Stimulated activated naive B cell treated with anti-CD40 and anti-IgM and Interleukin-4, amounts not matched to agents 10 μg/mL and 1 μg/mL and 100 μg/mL, for 72 hours (primary cell): Measurements from ENCODE around the gene TMPRSS5.

ENCODE experiments used
- ATAC-seq, 2 donors: fragments of 150-1000 bp; cut with Tn5 transposase; replicated peaks; 2 replicates each; pipeline ENCODE4 v1.10.0; 2021; ENCODE audit warnings: moderate library complexity in 1 of 2
- DNase-seq: peaks from one replicate; pipeline ENCODE4 v3.0.0; 2021
- H3K27ac Mint-ChIP-seq: one replicate; pipeline ENCODE4 v1.8.0; 2022; ENCODE audit warnings: mild to moderate bottlenecking, mixed read lengths
- H3K27me3 Mint-ChIP-seq, 2 donors: one replicate each; pipeline ENCODE4 v1.8.0; 2022; ENCODE audit warnings: mixed read lengths in 2 of 2
- H3K36me3 Mint-ChIP-seq, 2 donors: one replicate each; pipeline ENCODE4 v1.8.0; 2022; ENCODE audit warnings: mixed read lengths in 2 of 2, mild to moderate bottlenecking in 1 of 2
- H3K4me1 Mint-ChIP-seq, 2 donors: one replicate each; pipeline ENCODE4 v1.8.0; 2022; ENCODE audit warnings: mixed read lengths in 2 of 2, mild to moderate bottlenecking in 1 of 2
- H3K4me3 Mint-ChIP-seq, 2 donors: one replicate each; pipeline ENCODE4 v1.8.0; 2022; ENCODE audit warnings: mild to moderate bottlenecking in 2 of 2, mixed read lengths in 2 of 2, moderate library complexity in 1 of 2
- H3K9me3 Mint-ChIP-seq, 2 donors: one replicate each; pipeline ENCODE4 v1.8.0; 2022; ENCODE audit warnings: mixed read lengths in 2 of 2, mild to moderate bottlenecking in 1 of 2

The TMPRSS5 gene

DNA sequence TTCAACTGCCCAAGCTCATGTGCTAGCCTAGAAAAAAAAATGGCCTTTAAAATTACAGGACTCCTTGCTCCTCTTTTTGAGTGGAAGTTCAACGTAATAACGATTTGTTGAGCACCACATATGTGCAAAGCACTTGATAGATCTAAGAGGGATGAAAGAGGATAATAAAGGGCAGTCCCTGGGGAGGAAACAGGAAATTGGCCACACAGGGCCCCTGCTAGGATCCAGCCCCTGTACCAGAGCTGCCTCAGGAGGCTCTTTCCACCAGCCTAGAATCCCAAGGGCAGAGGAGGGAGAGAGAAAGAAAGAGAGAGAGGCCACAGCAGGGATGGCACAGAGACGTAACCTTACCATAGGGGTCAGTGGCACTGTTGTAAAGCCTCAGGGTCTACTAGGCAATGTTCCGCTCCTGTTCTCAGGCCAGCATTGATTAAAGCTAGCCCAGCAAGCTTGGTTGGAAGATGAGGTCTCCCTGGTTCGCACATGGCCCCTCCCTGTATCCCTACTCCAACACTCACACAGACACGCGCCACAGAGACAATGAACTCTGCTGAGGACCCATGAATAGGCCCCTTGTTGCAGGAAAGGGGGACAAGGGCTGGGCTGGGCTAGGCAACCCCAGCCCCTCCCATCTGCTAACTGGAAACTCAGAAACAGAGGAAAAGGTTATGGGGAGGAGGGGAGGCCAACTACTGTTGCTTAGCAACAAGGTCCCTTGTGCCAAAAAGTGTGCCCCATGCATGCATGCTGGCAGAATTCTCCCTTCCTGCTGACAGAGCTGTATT, at the start of gene TMPRSS5:
Gene TMPRSS5, minus strand, starts transcription at position 438 of the 785 bp plus-strand sequence. Its CDS starts 84 bp downstream, at position 354.
- peaks cover 38 to 51% of the 10 kb centered on the region in 2 donors for H3K36me3 Mint-ChIP-seq
- no peak within 1 kb of the TSS for H3K27ac Mint-ChIP-seq
- ATAC-seq (no peak), DNase-seq (no peak)
- H3K4me1 Mint-ChIP-seq = peaks cover 0 to 5% of the 10 kb centered on the region in 2 donors
- no peak within 1 kb of the TSS for H3K4me3 Mint-ChIP-seq
- peaks cover 36 to 44% of the 10 kb centered on the region in 2 donors for H3K9me3 Mint-ChIP-seq
- H3K27me3 Mint-ChIP-seq = no peaks in the 10 kb centered on the region

DNA sequence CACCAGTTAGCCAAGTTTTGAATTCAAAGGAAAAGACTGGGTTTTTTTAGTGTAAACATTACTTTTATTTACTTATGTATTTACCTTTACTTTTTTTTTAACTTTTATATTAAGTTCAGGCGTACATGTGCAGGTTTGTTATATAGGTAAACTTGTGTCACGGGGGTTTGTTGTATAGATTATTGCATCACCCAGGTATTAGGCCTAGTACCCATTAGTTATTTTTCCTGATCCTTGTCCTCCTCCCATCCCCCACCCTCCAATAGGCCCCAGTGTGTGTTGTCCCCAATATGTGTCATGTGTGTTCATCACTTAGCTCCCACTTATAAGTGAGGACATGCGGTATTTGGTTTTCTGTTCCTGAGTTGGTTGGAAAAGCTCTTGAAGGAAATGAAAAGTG, 46.8 kb upstream of the TMPRSS5 start:
- ATAC-seq (no peak), DNase-seq (no peak)
- no peaks in the 10 kb centered on the region for H3K9me3 Mint-ChIP-seq
- no peaks in the 10 kb centered on the region for H3K27me3 Mint-ChIP-seq
- no peaks in the 10 kb centered on the region for H3K4me1 Mint-ChIP-seq
- no peak overlapping the region for H3K4me3 Mint-ChIP-seq
- no peak overlapping the region for H3K27ac Mint-ChIP-seq
- H3K36me3 Mint-ChIP-seq = peaks cover 13 to 19% of the 10 kb centered on the region in 2 donors

DNA sequence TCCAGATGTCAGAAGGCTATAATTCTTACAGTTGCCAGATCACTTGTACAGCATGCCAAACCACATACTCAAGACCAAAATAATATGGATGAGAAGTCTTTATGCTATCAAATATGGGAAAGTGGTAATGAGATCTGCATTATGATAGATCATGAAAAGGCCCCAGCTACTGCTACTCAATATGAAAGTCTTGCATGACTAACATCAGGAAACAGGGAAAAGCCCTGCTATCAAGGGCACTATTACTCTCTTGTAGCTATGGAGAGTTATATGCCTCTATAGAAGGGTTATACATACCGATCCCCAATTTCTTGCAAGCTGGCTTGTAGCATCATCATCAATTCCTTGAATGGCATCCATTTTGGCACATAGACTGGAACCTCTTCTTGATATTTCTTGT, 30.2 kb upstream of the TMPRSS5 start:
- Mint-ChIP-seq H3K36me3 (peaks cover 42 to 64% of the 10 kb centered on the region in 2 donors), H3K4me3 (no peak overlapping the region), H3K27ac (no peak overlapping the region), H3K4me1 (no peaks in the 10 kb centered on the region), H3K27me3 (no peaks in the 10 kb centered on the region), H3K9me3 (no peaks in the 10 kb centered on the region)
- DNase-seq = no peak
- no peak for ATAC-seq

DNA sequence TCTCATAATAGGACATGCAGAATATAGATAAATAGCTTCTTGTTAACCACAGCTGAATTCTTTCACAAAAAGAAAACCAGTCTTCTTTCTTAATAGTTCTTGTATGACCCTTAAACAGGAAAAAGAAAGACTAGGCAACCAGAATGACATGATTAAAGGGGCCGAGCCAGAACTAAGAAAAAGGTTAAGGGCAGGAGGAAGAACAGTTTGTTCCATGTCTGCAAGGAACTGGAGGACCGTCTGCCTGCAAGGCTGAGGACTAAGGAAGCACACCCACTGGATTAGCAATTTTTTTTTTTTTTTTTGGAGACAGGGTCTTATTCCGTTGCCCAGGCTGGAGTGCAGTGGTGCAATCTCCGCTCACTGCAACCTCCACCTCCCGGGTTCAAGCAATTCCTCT, 26.0 kb upstream of the TMPRSS5 start:
- Mint-ChIP-seq H3K9me3 (no peaks in the 10 kb centered on the region), H3K4me3 (no peak overlapping the region), H3K27ac (no peak overlapping the region), H3K27me3 (no peaks in the 10 kb centered on the region), H3K4me1 (no peaks in the 10 kb centered on the region), H3K36me3 (peaks cover 20 to 41% of the 10 kb centered on the region in 2 donors)
- DNase-seq (no peak), ATAC-seq (no peak)

DNA sequence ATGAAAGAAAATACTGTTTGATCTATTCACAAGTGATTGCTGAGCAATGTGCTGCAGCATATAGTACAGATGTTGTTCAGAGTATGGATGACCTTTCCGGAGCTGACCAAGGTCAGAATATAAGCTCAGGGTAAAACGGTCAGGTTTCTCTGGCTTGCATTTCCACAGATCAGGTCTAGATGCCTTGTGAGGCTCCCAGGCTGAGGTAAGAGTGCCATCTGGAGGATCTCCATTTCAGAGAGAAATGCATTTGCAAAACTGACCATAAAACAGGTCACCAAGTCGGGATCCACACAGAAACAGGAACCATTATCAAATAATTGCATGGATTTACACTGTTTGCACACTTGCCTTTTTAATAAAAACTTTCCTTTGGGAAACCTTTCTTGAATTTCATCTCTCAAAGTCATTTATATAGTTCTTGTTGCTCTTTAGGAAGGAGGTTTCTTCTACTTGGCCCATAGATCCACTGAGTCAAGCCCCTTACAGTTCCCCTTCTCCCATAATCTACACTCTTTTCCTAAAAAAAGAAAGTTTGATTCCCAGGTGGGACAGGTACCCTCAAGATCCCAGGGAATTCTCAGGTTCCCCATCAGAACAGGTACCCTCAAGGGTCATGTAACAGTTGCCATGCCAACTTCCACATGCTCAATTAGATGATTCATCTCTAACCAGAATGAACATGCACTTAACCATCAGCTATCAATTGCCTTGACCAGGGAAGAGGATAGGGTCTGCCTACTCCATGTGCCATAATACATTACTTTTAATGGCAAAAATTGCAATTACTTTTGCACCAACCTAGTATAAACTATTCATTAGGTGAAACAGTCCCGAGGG, 25.0 kb upstream of the TMPRSS5 start:
- Mint-ChIP-seq H3K4me3 (no peak overlapping the region), H3K36me3 (peaks cover 18 to 34% of the 10 kb centered on the region in 2 donors), H3K27ac (no peak overlapping the region), H3K9me3 (no peaks in the 10 kb centered on the region), H3K27me3 (no peaks in the 10 kb centered on the region), H3K4me1 (peaks cover 0 to under 1% of the 10 kb centered on the region in 2 donors)
- DNase-seq (no peak), ATAC-seq (no peak)

DNA sequence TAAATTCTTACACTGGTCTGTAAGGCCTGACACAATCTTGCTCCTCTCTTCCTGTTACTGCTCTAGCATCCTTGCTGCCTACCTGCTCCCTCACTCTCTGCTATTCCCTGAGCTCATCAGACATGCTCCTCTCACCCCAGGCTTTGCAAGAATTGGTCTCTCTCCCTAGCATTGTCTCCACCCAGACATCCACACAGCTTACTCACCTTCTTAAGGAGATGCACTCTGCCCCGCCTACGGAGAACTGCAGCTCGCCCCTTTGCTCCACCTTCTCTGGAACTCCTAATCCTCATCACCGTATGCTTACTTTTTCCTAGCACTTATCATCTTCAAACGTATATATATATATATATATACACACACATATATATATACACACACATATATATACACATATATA, 23.3 kb upstream of the TMPRSS5 start:
- ATAC-seq (no peak), DNase-seq (no peak)
- Mint-ChIP-seq H3K27me3 (no peaks in the 10 kb centered on the region), H3K9me3 (no peaks in the 10 kb centered on the region), H3K4me1 (peaks cover 0 to 5% of the 10 kb centered on the region in 2 donors), H3K36me3 (peaks cover 20 to 38% of the 10 kb centered on the region in 2 donors), H3K4me3 (no peak overlapping the region), H3K27ac (no peak overlapping the region)

DNA sequence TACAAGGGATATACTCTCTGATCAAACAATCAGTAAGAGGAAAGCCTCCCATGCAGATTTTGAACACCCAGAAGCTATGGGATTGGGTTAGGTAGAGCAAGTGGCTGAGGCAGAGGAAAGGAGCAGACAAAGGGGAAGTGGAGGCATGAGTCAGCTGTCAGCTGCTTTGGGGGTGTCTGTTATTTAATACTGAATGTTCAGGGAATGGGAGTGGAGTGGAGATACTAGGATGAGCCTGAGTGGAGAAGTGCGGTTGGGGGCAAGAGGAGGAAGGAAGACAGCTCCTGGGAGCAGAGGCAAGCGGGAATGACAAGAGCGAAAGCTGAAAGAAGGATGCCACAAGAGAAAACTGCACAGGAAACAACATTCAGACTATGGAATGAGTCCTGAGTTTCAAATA, 22.7 kb upstream of the TMPRSS5 start:
- ATAC-seq = no peak
- Mint-ChIP-seq H3K27ac (no peak overlapping the region), H3K9me3 (no peaks in the 10 kb centered on the region), H3K27me3 (no peaks in the 10 kb centered on the region), H3K36me3 (peaks cover 13 to 31% of the 10 kb centered on the region in 2 donors), H3K4me1 (peaks cover 0 to 5% of the 10 kb centered on the region in 2 donors), H3K4me3 (no peak overlapping the region)
- DNase-seq = no peak

DNA sequence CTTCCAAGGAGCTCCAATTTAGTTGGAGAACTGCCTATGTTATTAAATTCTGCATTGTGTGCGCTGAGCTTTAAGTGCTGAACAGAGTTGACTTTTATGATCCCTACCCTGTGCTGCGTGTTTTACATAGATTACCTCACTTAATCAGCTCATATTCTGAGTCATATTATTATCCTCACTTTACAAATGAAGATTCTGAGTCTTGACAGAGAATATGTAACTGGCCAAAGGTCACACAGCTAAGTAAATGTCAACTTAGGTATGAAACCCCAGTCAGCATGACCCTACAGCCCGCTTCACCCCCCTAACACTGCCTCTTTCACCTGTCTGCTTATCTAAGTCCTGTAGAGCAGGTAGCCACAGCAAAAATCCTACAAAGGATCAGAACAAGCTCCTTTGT, 19.8 kb upstream of the TMPRSS5 start:
- Mint-ChIP-seq H3K27me3 (no peaks in the 10 kb centered on the region), H3K9me3 (no peaks in the 10 kb centered on the region), H3K4me3 (no peak overlapping the region), H3K27ac (no peak overlapping the region), H3K36me3 (peaks cover 12 to 31% of the 10 kb centered on the region in 2 donors), H3K4me1 (peaks cover 0 to 5% of the 10 kb centered on the region in 2 donors)
- no peak for DNase-seq
- no peak for ATAC-seq

DNA sequence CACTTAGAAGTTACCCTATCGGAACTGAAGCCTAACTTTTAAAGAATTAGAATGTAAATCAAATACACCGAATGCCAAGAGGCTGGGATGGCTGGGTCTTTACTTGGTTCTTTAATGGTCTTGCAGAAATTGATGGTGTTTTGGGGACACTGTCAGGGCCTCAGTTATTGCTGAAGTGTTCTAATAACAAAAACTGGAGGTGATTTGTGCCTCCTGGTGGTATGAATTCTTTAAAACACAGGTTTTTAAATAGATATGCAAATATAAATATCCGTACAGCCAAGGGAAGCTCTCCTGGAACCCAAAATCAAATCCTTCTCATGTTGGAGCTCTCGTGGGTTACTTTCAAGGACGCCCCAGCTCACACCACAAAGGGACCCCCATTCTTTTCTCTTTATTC, 19.3 kb upstream of the TMPRSS5 start:
- ATAC-seq (no peak), DNase-seq (no peak)
- Mint-ChIP-seq H3K4me1 (peaks cover 0 to 5% of the 10 kb centered on the region in 2 donors), H3K4me3 (no peak overlapping the region), H3K36me3 (peaks cover 16 to 36% of the 10 kb centered on the region in 2 donors), H3K9me3 (no peaks in the 10 kb centered on the region), H3K27ac (no peak overlapping the region), H3K27me3 (no peaks in the 10 kb centered on the region)

DNA sequence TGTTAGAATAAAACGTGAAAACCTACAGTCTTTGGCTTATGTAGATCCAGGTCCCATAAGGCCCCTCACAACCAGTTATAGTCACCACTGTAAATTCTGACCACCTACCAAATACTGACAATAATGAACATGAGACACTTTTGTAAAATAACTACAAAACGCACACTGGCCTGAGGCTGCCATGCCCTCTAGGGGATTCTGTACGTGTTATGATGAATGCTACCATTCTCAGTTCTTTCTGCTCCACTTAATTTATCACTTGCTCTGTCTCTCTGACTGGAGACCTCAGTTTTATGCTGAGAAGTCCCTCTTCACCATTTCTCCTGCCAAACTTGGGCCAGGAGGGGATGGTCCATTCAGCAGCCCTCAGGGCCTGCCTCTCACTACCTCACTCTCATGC, 18.7 kb upstream of the TMPRSS5 start:
- ATAC-seq (no peak), DNase-seq (no peak)
- no peak overlapping the region for H3K27ac Mint-ChIP-seq
- H3K4me1 Mint-ChIP-seq = peaks cover 0 to 5% of the 10 kb centered on the region in 2 donors
- H3K9me3 Mint-ChIP-seq = no peaks in the 10 kb centered on the region
- peaks cover 19 to 39% of the 10 kb centered on the region in 2 donors for H3K36me3 Mint-ChIP-seq
- H3K4me3 Mint-ChIP-seq = no peak overlapping the region
- no peaks in the 10 kb centered on the region for H3K27me3 Mint-ChIP-seq

DNA sequence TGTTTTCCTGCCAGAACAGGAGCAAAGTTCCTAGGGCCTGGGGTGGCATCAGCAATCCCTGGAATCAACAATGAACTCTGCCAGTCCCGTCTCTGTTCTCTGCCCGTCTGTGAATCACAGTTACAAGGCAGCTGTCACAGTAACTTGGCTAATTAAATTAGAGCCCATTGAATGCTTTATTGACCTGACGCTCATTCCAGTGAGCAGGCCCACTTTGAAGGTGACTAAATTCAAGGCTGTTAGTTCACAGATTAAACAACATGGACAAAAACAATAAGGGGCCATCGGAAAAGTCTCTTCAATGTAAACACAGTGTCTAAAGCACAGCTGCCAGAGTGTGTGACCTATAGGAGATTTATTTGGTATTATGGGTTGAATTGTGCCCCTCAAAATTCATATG, 17.7 kb upstream of the TMPRSS5 start:
- no peak for DNase-seq
- H3K36me3 Mint-ChIP-seq = peaks cover 22 to 47% of the 10 kb centered on the region in 2 donors
- H3K4me3 Mint-ChIP-seq = no peak overlapping the region
- no peak for ATAC-seq
- H3K9me3 Mint-ChIP-seq = no peaks in the 10 kb centered on the region
- no peaks in the 10 kb centered on the region for H3K27me3 Mint-ChIP-seq
- peaks cover 0 to 5% of the 10 kb centered on the region in 2 donors for H3K4me1 Mint-ChIP-seq
- no peak overlapping the region for H3K27ac Mint-ChIP-seq

DNA sequence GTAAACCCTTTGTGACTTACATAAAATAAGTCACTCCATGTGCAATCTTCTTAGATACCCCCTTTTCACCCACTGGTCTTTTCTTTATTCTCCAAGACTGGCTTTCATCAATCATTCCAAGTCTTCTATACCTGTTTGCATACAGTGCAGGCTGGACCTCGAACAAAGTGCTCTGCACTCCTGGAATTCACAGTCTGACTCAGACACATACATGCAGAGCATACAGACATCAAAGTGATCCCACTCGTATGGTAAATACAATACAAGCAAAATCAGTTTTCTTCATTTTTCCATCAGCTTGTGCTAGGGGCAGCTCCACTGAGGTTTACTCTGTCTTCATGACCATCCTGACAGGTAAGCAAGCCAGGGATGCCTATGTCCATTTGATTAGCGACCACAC, 16.8 kb upstream of the TMPRSS5 start:
- Mint-ChIP-seq H3K27ac (no peak overlapping the region), H3K4me1 (peaks cover 0 to 5% of the 10 kb centered on the region in 2 donors), H3K9me3 (no peaks in the 10 kb centered on the region), H3K4me3 (no peak overlapping the region), H3K27me3 (no peaks in the 10 kb centered on the region), H3K36me3 (peaks cover 22 to 46% of the 10 kb centered on the region in 2 donors)
- DNase-seq (no peak), ATAC-seq (no peak)

DNA sequence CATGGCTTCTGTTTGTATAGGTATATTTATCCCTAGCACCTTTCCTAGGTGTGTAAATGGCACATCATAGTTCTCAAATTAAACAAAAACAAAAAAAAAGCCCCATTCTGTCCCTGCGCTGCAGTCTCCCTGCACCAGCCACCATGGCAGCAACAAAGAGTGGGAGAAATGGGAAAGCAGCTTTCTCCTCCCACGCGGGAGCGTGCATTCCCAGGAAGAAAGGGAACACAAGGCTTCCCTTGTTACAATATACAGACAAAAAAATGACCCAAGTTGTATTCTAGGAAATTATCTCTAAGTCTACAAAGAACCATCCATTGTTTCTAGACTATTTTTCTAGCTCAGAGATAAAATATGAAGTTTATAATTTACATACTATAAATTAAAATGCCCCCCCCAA, 16.1 kb upstream of the TMPRSS5 start:
- Mint-ChIP-seq H3K36me3 (peaks cover 27 to 49% of the 10 kb centered on the region in 2 donors), H3K4me1 (peaks cover 0 to 5% of the 10 kb centered on the region in 2 donors), H3K4me3 (no peak overlapping the region), H3K27me3 (no peaks in the 10 kb centered on the region), H3K27ac (no peak overlapping the region), H3K9me3 (no peaks in the 10 kb centered on the region)
- no peak for ATAC-seq
- DNase-seq = no peak

DNA sequence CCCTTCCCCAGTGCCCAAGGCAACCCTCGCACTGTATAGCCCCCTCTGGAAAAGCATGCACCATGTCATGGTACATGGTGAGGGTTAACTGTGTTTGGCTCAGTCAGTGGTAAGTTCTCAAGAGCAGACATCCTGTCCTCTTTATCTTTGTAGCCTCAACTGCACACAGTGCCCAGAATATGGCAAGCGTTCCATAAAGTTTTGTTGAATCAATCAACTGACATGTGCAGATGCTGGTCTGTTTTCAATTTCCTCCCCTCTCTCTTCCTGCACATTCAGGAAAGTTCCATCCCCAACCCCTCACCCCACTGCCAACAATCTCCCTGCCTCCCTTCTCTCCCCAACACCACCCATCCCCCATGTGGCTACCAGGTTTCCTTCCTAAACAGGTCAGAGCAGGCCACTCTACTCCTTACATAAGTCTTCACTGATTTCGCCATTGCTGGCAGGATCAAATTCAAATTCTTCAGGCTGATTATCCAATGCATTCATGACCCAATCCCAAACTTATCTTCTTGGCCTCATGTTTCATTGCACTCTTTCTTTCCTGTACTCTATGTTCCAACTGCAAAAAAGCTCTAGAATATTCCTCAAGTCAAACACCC, 15.5 kb upstream of the TMPRSS5 start:
- H3K9me3 Mint-ChIP-seq = no peaks in the 10 kb centered on the region
- no peak overlapping the region for H3K27ac Mint-ChIP-seq
- ATAC-seq = no peak
- peaks cover 27 to 49% of the 10 kb centered on the region in 2 donors for H3K36me3 Mint-ChIP-seq
- H3K4me1 Mint-ChIP-seq = peaks cover 0 to 5% of the 10 kb centered on the region in 2 donors
- H3K27me3 Mint-ChIP-seq = no peaks in the 10 kb centered on the region
- no peak for DNase-seq
- H3K4me3 Mint-ChIP-seq = no peak overlapping the region
